HepG2 (cell line): ENCODE measurements around the gene TPPP2. TPM values are rescaled to one million over a fixed set of nuclear protein-coding genes. Genes with fewer than 3 reads are reported as not detected.
A peak's percentile ranks its signal among the peaks of the same experiment; 100 is the strongest.

Experiments
- HOXA3 ChIP-seq: sonication (generic); formaldehyde crosslinking; IDR thresholded peaks from 2 replicates; pipeline ENCODE4 v1.5.0; 2020; ENCODE audit warnings: missing genetic modification reagents
- HOXD1 ChIP-seq: sonication (generic); formaldehyde crosslinking; IDR thresholded peaks from 2 replicates; pipeline ENCODE4 v1.5.0; 2020; ENCODE audit warnings: missing genetic modification reagents
- KAT2B ChIP-seq: fragments of 150-350 bp; IDR thresholded peaks from 2 replicates; pipeline ENCODE4 v1.6.1; 2014; ENCODE audit warnings: low read depth, low read length, borderline replicate concordance
- LCORL ChIP-seq, 2 experiments: fragments of 450-650 bp in 1 of 2; sonication (generic) in 1 of 2; formaldehyde crosslinking in 1 of 2; IDR thresholded peaks; 2 replicates each; pipeline versions ENCODE4 v1.5.0 to v1.6.1; 2017 to 2020; ENCODE audit warnings: antibody characterized with exemption in 1 of 2, missing genetic modification reagents in 1 of 2
- NFKBIZ ChIP-seq: IDR thresholded peaks from 2 replicates; pipeline ENCODE4 v1.6.1; 2018; ENCODE audit warnings: missing genetic modification reagents, missing compliant biosample characterization
- PRMT3 ChIP-seq: sonication (generic); formaldehyde crosslinking; IDR thresholded peaks from 2 replicates; pipeline ENCODE4 v1.8.1; 2022; ENCODE audit warnings: low read depth, mild to moderate bottlenecking, moderate library complexity, missing genetic modification reagents, borderline replicate concordance
- TBX3 ChIP-seq: fragments of 450-650 bp; IDR thresholded peaks from 2 replicates; pipeline ENCODE4 v1.6.1; 2017; ENCODE audit warnings: antibody characterized with exemption, mild to moderate bottlenecking, inconsistent platforms, borderline replicate concordance
- YEATS4 ChIP-seq: sonication (generic); formaldehyde crosslinking; IDR thresholded peaks from 2 replicates; pipeline ENCODE4 v1.4.0; 2020; ENCODE audit warnings: missing genetic modification reagents, borderline replicate concordance
- ZC3H4 ChIP-seq: sonication (generic); formaldehyde crosslinking; IDR thresholded peaks from 2 replicates; pipeline ENCODE4 v1.4.0; 2020; ENCODE audit warnings: missing genetic modification reagents, borderline replicate concordance
- ZMAT3 ChIP-seq: sonication (generic); formaldehyde crosslinking; conservative IDR thresholded peaks from 2 replicates; pipeline ENCODE4 v1.7.0; 2021; ENCODE audit warnings: missing genetic modification reagents
- ZNF207 ChIP-seq: fragments of 450-650 bp; IDR thresholded peaks from 2 replicates; pipeline ENCODE4 v1.6.1; 2016; ENCODE audit warnings: antibody characterized with exemption, borderline replicate concordance
- ZNF549 ChIP-seq: sonication (generic); formaldehyde crosslinking; IDR thresholded peaks from 2 replicates; pipeline ENCODE4 v1.5.0; 2020; ENCODE audit warnings: missing genetic modification reagents
- ZNF577 ChIP-seq: sonication (generic); formaldehyde crosslinking; IDR thresholded peaks from 2 replicates; pipeline ENCODE4 v1.4.0; 2020; ENCODE audit warnings: mild to moderate bottlenecking, low read depth, missing genetic modification reagents, borderline replicate concordance
- ZNF883 ChIP-seq: sonication (generic); formaldehyde crosslinking; IDR thresholded peaks from 2 replicates; pipeline ENCODE4 v1.5.1; 2020; ENCODE audit warnings: mild to moderate bottlenecking, missing genetic modification reagents; ENCODE audit errors: not compliant biosample characterization
- ZSCAN29 ChIP-seq: sonication (generic); formaldehyde crosslinking; conservative IDR thresholded peaks from 2 replicates; pipeline ENCODE4 v1.4.0; 2020; ENCODE audit warnings: mild to moderate bottlenecking, missing genetic modification reagents
- ZSCAN9 ChIP-seq: IDR thresholded peaks from 2 replicates; pipeline ENCODE4 v1.6.1; 2016; ENCODE audit warnings: borderline replicate concordance
- polyA plus RNA-seq, 8 experiments: library from polyadenylated mRNA; depleted of rRNA in 3 of 8; stranded (reverse) in 7 of 8; unstranded in 1 of 8; fragments of >200 nt; fragmentation: Illumina TruSeq in 4 of 8; extraction: Trizol in 4 of 8; gene quantifications; 2 replicates each; pipeline versions ENCODE4 v1.2.1 to v1.2.3, GENCODE V29; 2011 to 2016; ENCODE audit warnings: low read depth in 4 of 8, missing spikeins in 1 of 8, mixed read lengths in 1 of 8; ENCODE audit not compliant: insufficient read depth in 1 of 8
- total RNA-seq, 5 experiments: library from RNA; depleted of rRNA; stranded (reverse); fragments of >200 nt; fragmentation: Illumina TruSeq; extraction: Trizol; gene quantifications; 2 replicates each; pipeline ENCODE4 v1.2.3, GENCODE V29; 2016; ENCODE audit warnings: low read depth in 1 of 5
- TF ChIP-seq, protein P1 (sequence below): sonication (generic); formaldehyde crosslinking; IDR thresholded peaks from 2 replicates; pipeline ENCODE4 v1.5.0; 2020; ENCODE audit warnings: mild to moderate bottlenecking, missing genetic modification reagents, moderate library complexity
- TF ChIP-seq, protein P2 (sequence below): IDR thresholded peaks from 2 replicates; pipeline ENCODE4 v1.6.1; 2016; ENCODE audit warnings: low read depth, control low read depth
- TF ChIP-seq, protein P3 (sequence below): sonication (generic); formaldehyde crosslinking; IDR thresholded peaks from 2 replicates; pipeline ENCODE4 v1.5.1; 2020; ENCODE audit warnings: mild to moderate bottlenecking, moderate library complexity, missing genetic modification reagents
- TF ChIP-seq, protein P4 (sequence below): sonication (generic); formaldehyde crosslinking; IDR thresholded peaks from 2 replicates; pipeline ENCODE4 v1.8.0; 2022; ENCODE audit warnings: missing genetic modification reagents, mild to moderate bottlenecking, inconsistent platforms, borderline replicate concordance

TPPP2 gene
- total and polyA plus RNA-seq, 2 of the 13 experiments (the other 11 are each of a cell fraction or from before 2014, with no cell fraction given): 0.58 to 4.2 TPM

DNA sequence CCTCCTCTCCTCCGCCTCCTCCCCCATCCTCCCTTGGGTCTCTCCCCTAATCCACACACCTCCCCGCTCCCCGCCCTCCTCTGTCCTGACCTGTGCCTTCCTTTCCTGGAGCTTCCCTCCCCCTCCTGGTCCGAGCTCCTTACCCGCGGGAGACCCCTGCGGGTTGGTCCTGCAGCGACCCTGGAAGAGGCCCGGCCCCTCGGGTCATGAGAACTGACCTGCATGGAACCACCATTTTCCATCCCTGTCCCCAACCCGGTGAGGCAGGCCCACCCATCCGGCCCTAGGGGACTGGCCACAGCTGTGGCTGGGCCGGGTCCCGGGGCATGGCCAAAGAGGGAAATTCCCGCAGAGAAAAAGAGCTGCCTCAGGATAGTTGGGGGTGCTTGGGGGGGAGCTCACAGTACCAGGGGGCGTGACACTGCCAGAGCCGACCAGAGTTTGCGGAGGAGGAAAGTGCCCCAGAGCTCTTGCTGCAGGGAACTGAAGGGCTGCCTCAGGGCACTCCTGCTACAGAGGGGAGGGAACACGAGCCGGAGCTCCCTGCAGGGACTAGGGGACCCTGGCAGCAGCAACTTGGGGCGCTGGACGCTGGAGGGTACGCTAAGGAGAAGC lies 40.7 kb downstream of the TPPP2 start (continued):
- 0 out of 2 replicates have a peak, but pooled peaks have one; percentile 32 for TF ChIP-seq HOXD1 (CRISPR knock-in tag)
- TF ChIP-seq ZSCAN29 (CRISPR knock-in tag): 0 out of 2 replicates have a peak, but pooled peaks have one; percentile 46
- no peak for TF ChIP-seq LCORL (IDR thresholded peaks at IDR 0.05)
- TF ChIP-seq LCORL (CRISPR knock-in tag; IDR thresholded peaks at IDR 0.05): no peak
- no peak for TF ChIP-seq TBX3
- TF ChIP-seq, protein P1, sequence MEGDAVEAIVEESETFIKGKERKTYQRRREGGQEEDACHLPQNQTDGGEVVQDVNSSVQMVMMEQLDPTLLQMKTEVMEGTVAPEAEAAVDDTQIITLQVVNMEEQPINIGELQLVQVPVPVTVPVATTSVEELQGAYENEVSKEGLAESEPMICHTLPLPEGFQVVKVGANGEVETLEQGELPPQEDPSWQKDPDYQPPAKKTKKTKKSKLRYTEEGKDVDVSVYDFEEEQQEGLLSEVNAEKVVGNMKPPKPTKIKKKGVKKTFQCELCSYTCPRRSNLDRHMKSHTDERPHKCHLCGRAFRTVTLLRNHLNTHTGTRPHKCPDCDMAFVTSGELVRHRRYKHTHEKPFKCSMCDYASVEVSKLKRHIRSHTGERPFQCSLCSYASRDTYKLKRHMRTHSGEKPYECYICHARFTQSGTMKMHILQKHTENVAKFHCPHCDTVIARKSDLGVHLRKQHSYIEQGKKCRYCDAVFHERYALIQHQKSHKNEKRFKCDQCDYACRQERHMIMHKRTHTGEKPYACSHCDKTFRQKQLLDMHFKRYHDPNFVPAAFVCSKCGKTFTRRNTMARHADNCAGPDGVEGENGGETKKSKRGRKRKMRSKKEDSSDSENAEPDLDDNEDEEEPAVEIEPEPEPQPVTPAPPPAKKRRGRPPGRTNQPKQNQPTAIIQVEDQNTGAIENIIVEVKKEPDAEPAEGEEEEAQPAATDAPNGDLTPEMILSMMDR (CRISPR knock-in tag): peak; percentile 78
- no peak; the same call in 1 of the 2 replicates for TF ChIP-seq ZC3H4
- 0 out of 2 replicates have a peak, but pooled peaks have one; percentile 53 for TF ChIP-seq ZNF549
- peak; percentile 87 for TF ChIP-seq ZNF883
- TF ChIP-seq HOXA3 (CRISPR knock-in tag): no peak; the same call in 1 of the 2 replicates
- TF ChIP-seq ZSCAN9 (CRISPR knock-in tag): no peak
- peak; percentile 78; the same call in 1 of the 2 replicates for TF ChIP-seq ZMAT3 (CRISPR knock-in tag)
- TF ChIP-seq ZNF207: no peak
- TF ChIP-seq, protein P2, sequence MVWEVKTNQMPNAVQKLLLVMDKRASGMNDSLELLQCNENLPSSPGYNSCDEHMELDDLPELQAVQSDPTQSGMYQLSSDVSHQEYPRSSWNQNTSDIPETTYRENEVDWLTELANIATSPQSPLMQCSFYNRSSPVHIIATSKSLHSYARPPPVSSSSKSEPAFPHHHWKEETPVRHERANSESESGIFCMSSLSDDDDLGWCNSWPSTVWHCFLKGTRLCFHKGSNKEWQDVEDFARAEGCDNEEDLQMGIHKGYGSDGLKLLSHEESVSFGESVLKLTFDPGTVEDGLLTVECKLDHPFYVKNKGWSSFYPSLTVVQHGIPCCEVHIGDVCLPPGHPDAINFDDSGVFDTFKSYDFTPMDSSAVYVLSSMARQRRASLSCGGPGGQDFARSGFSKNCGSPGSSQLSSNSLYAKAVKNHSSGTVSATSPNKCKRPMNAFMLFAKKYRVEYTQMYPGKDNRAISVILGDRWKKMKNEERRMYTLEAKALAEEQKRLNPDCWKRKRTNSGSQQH (CRISPR knock-in tag): no peak
- TF ChIP-seq, protein P3, sequence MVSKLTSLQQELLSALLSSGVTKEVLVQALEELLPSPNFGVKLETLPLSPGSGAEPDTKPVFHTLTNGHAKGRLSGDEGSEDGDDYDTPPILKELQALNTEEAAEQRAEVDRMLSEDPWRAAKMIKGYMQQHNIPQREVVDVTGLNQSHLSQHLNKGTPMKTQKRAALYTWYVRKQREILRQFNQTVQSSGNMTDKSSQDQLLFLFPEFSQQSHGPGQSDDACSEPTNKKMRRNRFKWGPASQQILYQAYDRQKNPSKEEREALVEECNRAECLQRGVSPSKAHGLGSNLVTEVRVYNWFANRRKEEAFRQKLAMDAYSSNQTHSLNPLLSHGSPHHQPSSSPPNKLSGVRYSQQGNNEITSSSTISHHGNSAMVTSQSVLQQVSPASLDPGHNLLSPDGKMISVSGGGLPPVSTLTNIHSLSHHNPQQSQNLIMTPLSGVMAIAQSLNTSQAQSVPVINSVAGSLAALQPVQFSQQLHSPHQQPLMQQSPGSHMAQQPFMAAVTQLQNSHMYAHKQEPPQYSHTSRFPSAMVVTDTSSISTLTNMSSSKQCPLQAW (CRISPR knock-in tag): peak; percentile 61; the same call in 1 of the 2 replicates
- TF ChIP-seq, protein P4, sequence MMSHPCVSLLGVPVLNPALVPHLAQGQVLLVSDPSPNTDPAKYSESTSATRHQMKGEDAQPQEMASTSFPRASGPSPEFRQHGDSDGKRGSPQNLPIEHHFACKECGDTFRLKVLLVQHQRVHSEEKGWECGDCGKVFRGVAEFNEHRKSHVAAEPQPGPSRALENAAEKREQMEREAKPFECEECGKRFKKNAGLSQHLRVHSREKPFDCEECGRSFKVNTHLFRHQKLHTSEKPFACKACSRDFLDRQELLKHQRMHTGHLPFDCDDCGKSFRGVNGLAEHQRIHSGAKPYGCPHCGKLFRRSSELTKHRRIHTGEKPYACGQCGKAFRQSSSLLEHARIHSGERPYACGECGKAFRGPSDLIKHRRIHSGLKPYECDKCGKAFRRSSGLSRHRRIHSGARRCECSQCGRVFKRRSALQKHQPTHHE (CRISPR knock-in tag): no peak
- TF ChIP-seq YEATS4 (CRISPR knock-in tag): no peak; the same call in 1 of the 2 replicates
- no peak for TF ChIP-seq NFKBIZ (CRISPR knock-in tag)
- no peak for TF ChIP-seq PRMT3 (CRISPR knock-in tag)
- no peak for TF ChIP-seq ZNF577 (CRISPR knock-in tag)
- no peak for TF ChIP-seq KAT2B
